HepG2 (cell line): ENCODE results near the gene SEPHS2. TPM values are rescaled to one million over a fixed set of nuclear protein-coding genes. Genes with fewer than 3 reads are reported as not detected.

Source experiments
- BRCA1 ChIP-seq: sonication (generic); formaldehyde crosslinking; IDR thresholded peaks from 2 replicates; pipeline ENCODE4 v1.4.0; 2020; ENCODE audit warnings: missing genetic modification reagents
- GFI1 ChIP-seq: sonication (generic); formaldehyde crosslinking; IDR thresholded peaks from 2 replicates; pipeline ENCODE4 v1.5.0; 2020; ENCODE audit warnings: missing genetic modification reagents, mild to moderate bottlenecking, borderline replicate concordance
- KAT7 ChIP-seq: IDR thresholded peaks from 2 replicates; pipeline ENCODE4 v1.6.1; 2018; ENCODE audit warnings: borderline replicate concordance, missing compliant biosample characterization
- PAWR ChIP-seq: sonication (generic); formaldehyde crosslinking; IDR thresholded peaks from 2 replicates; pipeline ENCODE4 v1.4.0; 2020; ENCODE audit warnings: missing genetic modification reagents, mild to moderate bottlenecking, borderline replicate concordance
- SRSF1 ChIP-seq: fragments of 200-400 bp; formaldehyde crosslinking; optimal IDR thresholded peaks from 2 replicates; pipeline ENCODE3; 2017; ENCODE audit warnings: mild to moderate bottlenecking, low read depth, low read length, moderate library complexity
- ZBTB38 ChIP-seq: sonication (generic); formaldehyde crosslinking; IDR thresholded peaks from 2 replicates; pipeline ENCODE4 v1.5.1; 2020; ENCODE audit warnings: mild to moderate bottlenecking, missing genetic modification reagents
- ZBTB44 ChIP-seq: sonication (generic); formaldehyde crosslinking; IDR thresholded peaks from 2 replicates; pipeline ENCODE4 v1.4.0; 2020; ENCODE audit warnings: missing genetic modification reagents
- ZMAT5 ChIP-seq: sonication (generic); formaldehyde crosslinking; IDR thresholded peaks from 2 replicates; pipeline ENCODE4 v1.5.0; 2020; ENCODE audit warnings: mild to moderate bottlenecking, low read depth, missing genetic modification reagents, borderline replicate concordance
- ZNF256 ChIP-seq: sonication (generic); formaldehyde crosslinking; conservative IDR thresholded peaks from 2 replicates; pipeline ENCODE4 v1.4.0; 2020; ENCODE audit warnings: missing genetic modification reagents
- ZNF281 ChIP-seq: sonication (generic); formaldehyde crosslinking; IDR thresholded peaks from 2 replicates; pipeline ENCODE4 v1.4.0; 2020; ENCODE audit warnings: missing genetic modification reagents, borderline replicate concordance
- ZNF530 ChIP-seq: sonication (generic); formaldehyde crosslinking; IDR thresholded peaks from 2 replicates; pipeline ENCODE4 v1.5.0; 2020; ENCODE audit warnings: low read depth, mild to moderate bottlenecking, missing genetic modification reagents
- ZNF609 ChIP-seq: sonication (generic); formaldehyde crosslinking; IDR thresholded peaks from 2 replicates; pipeline ENCODE4 v1.4.0; 2020; ENCODE audit warnings: mild to moderate bottlenecking, missing genetic modification reagents, borderline replicate concordance
- ZNF619 ChIP-seq: sonication (generic); formaldehyde crosslinking; IDR thresholded peaks from 2 replicates; pipeline ENCODE4 v1.4.0; 2020; ENCODE audit warnings: mild to moderate bottlenecking, missing genetic modification reagents
- ZNF782 ChIP-seq: sonication (generic); formaldehyde crosslinking; IDR thresholded peaks from 2 replicates; pipeline ENCODE4 v1.4.0; 2020; ENCODE audit warnings: missing genetic modification reagents, mild to moderate bottlenecking, borderline replicate concordance
- polyA plus RNA-seq, 8 experiments: library from polyadenylated mRNA; depleted of rRNA in 3 of 8; stranded (reverse) in 7 of 8; unstranded in 1 of 8; fragments of >200 nt; fragmentation: Illumina TruSeq in 4 of 8; extraction: Trizol in 4 of 8; gene quantifications; 2 replicates each; pipeline versions ENCODE4 v1.2.1 to v1.2.3, GENCODE V29; 2011 to 2016; ENCODE audit warnings: low read depth in 4 of 8, missing spikeins in 1 of 8, mixed read lengths in 1 of 8; ENCODE audit not compliant: insufficient read depth in 1 of 8
- total RNA-seq, 5 experiments: library from RNA; depleted of rRNA; stranded (reverse); fragments of >200 nt; fragmentation: Illumina TruSeq; extraction: Trizol; gene quantifications; 2 replicates each; pipeline ENCODE4 v1.2.3, GENCODE V29; 2016; ENCODE audit warnings: low read depth in 1 of 5
- TF ChIP-seq, protein P1 (sequence below): sonication (generic); formaldehyde crosslinking; IDR thresholded peaks from 2 replicates; pipeline ENCODE4 v1.4.0; 2020; ENCODE audit warnings: missing genetic modification reagents
- TF ChIP-seq, protein P2 (sequence below): sonication (generic); formaldehyde crosslinking; conservative IDR thresholded peaks from 2 replicates; pipeline ENCODE4 v1.5.0; 2020; ENCODE audit warnings: missing genetic modification reagents

Gene SEPHS2
- total and polyA plus RNA-seq, 2 of the 13 experiments (the other 11 are each of a cell fraction or from before 2014, with no cell fraction given), result 20.7 to 127 TPM

- TF ChIP-seq ZNF609 (CRISPR knock-in tag), result no peak
- no peak for TF ChIP-seq ZMAT5 (CRISPR knock-in tag)
- TF ChIP-seq ZNF782 (CRISPR knock-in tag), result no peak
- TF ChIP-seq KAT7, result no peak
- no peak for TF ChIP-seq PAWR (CRISPR knock-in tag)
- TF ChIP-seq ZBTB44, result no peak
- TF ChIP-seq SRSF1, result no peak
- no peak for TF ChIP-seq ZNF530
- TF ChIP-seq ZNF256, result no peak
- TF ChIP-seq, protein P1, sequence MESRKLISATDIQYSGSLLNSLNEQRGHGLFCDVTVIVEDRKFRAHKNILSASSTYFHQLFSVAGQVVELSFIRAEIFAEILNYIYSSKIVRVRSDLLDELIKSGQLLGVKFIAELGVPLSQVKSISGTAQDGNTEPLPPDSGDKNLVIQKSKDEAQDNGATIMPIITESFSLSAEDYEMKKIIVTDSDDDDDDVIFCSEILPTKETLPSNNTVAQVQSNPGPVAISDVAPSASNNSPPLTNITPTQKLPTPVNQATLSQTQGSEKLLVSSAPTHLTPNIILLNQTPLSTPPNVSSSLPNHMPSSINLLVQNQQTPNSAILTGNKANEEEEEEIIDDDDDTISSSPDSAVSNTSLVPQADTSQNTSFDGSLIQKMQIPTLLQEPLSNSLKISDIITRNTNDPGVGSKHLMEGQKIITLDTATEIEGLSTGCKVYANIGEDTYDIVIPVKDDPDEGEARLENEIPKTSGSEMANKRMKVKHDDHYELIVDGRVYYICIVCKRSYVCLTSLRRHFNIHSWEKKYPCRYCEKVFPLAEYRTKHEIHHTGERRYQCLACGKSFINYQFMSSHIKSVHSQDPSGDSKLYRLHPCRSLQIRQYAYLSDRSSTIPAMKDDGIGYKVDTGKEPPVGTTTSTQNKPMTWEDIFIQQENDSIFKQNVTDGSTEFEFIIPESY, result no peak
- TF ChIP-seq, protein P2, sequence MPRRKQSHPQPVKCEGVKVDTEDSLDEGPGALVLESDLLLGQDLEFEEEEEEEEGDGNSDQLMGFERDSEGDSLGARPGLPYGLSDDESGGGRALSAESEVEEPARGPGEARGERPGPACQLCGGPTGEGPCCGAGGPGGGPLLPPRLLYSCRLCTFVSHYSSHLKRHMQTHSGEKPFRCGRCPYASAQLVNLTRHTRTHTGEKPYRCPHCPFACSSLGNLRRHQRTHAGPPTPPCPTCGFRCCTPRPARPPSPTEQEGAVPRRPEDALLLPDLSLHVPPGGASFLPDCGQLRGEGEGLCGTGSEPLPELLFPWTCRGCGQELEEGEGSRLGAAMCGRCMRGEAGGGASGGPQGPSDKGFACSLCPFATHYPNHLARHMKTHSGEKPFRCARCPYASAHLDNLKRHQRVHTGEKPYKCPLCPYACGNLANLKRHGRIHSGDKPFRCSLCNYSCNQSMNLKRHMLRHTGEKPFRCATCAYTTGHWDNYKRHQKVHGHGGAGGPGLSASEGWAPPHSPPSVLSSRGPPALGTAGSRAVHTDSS (CRISPR knock-in tag), result no peak
- peak; percentile 58; the same call in 1 of the 2 replicates for TF ChIP-seq ZBTB38
- no peak for TF ChIP-seq BRCA1
- TF ChIP-seq GFI1 (CRISPR knock-in tag), result 0 out of 2 replicates have a peak, but pooled peaks have one; percentile 43
- TF ChIP-seq ZNF281, result no peak
- no peak for TF ChIP-seq ZNF619 (CRISPR knock-in tag)
Observed at GRCh38 chr16:30446203-30446595, 525 bp upstream of the SEPHS2 start (continued).
